ENCODE results near the gene LYRM2.

LYRM2 gene

GRCh38 chr6:89615882-89616281 is 22.7 kb downstream of the LYRM2 start:
- H3K4me3 ChIP-seq (ENCODE audit: control insufficient read depth, low read depth, low read length) = no peak overlapping the region
- TF ChIP-seq CTCF (IDR thresholded peaks at IDR 0.05; ENCODE audit: control insufficient read depth, insufficient read depth, low read depth, low read length, missing control alignments) = no peak
- no peak for DNase-seq (ENCODE audit: low read depth)

- no peak overlapping the region for H3K4me3 ChIP-seq (ENCODE audit: control insufficient read depth, low read depth, low read length)
- DNase-seq (ENCODE audit: low read depth) = no peak
- no peak for TF ChIP-seq CTCF (IDR thresholded peaks at IDR 0.05; ENCODE audit: control insufficient read depth, insufficient read depth, low read depth, low read length, missing control alignments)
Observed at GRCh38 chr6:89613790-89614189, 24.8 kb downstream of the LYRM2 start.

- no peak for TF ChIP-seq CTCF (IDR thresholded peaks at IDR 0.05; ENCODE audit: control insufficient read depth, insufficient read depth, low read depth, low read length, missing control alignments)
- no peak overlapping the region for H3K4me3 ChIP-seq (ENCODE audit: control insufficient read depth, low read depth, low read length)
- no peak for DNase-seq (ENCODE audit: low read depth)
Observed at GRCh38 chr6:89612121-89612520, 26.4 kb downstream of the LYRM2 start.

GRCh38 chr6:89611666-89612065 is 26.9 kb downstream of the LYRM2 start:
- DNase-seq (ENCODE audit: low read depth) = no peak
- TF ChIP-seq CTCF (IDR thresholded peaks at IDR 0.05; ENCODE audit: control insufficient read depth, insufficient read depth, low read depth, low read length, missing control alignments) = no peak
- no peak overlapping the region for H3K4me3 ChIP-seq (ENCODE audit: control insufficient read depth, low read depth, low read length)

GRCh38 chr6:89610149-89610642 is 28.4 kb downstream of the LYRM2 start:
- peak; percentile 81 for TF ChIP-seq CTCF (IDR thresholded peaks at IDR 0.05; ENCODE audit: control insufficient read depth, insufficient read depth, low read depth, low read length, missing control alignments)
- H3K4me3 ChIP-seq (ENCODE audit: control insufficient read depth, low read depth, low read length) = no peak overlapping the region
- no peak for DNase-seq (ENCODE audit: low read depth)

GRCh38 chr6:89605861-89606260 is 32.7 kb downstream of the LYRM2 start:
- no peak for DNase-seq (ENCODE audit: low read depth)
- no peak overlapping the region for H3K4me3 ChIP-seq (ENCODE audit: control insufficient read depth, low read depth, low read length)
- no peak for TF ChIP-seq CTCF (IDR thresholded peaks at IDR 0.05; ENCODE audit: control insufficient read depth, insufficient read depth, low read depth, low read length, missing control alignments)

- H3K4me3 ChIP-seq (ENCODE audit: control insufficient read depth, low read depth, low read length) = no peak overlapping the region
- TF ChIP-seq CTCF (IDR thresholded peaks at IDR 0.05; ENCODE audit: control insufficient read depth, insufficient read depth, low read depth, low read length, missing control alignments) = no peak
- DNase-seq (ENCODE audit: low read depth) = no peak
Observed at GRCh38 chr6:89604653-89605052, 33.9 kb downstream of the LYRM2 start.

Data from AG09309 (cell line).